ENCODE results near the gene COL6A3.

DNA sequence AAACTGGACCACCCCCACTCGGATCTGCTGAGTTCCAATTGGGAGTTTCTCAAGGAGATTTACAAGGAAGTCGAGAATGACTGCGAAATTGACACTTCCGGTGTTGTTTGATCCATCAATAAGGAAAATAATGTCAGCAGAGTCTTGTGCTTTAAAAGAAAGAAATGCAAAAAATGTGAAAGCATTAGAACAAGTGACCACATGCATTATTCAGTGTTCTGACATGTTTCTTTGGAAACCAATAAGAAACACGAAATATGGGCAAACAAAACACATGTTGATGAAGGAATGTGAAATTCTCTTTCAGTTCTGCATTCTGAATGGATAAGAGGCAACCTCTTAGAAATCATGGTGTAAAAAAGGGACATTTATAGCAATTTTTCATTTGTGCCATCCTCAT is 25.9 kb downstream of the COL6A3 start:
- TF ChIP-seq EZH2 (IDR thresholded peaks at IDR 0.05; ENCODE audit: low read depth): no peak
- TF ChIP-seq, protein P1, sequence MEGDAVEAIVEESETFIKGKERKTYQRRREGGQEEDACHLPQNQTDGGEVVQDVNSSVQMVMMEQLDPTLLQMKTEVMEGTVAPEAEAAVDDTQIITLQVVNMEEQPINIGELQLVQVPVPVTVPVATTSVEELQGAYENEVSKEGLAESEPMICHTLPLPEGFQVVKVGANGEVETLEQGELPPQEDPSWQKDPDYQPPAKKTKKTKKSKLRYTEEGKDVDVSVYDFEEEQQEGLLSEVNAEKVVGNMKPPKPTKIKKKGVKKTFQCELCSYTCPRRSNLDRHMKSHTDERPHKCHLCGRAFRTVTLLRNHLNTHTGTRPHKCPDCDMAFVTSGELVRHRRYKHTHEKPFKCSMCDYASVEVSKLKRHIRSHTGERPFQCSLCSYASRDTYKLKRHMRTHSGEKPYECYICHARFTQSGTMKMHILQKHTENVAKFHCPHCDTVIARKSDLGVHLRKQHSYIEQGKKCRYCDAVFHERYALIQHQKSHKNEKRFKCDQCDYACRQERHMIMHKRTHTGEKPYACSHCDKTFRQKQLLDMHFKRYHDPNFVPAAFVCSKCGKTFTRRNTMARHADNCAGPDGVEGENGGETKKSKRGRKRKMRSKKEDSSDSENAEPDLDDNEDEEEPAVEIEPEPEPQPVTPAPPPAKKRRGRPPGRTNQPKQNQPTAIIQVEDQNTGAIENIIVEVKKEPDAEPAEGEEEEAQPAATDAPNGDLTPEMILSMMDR (conservative IDR thresholded peaks at IDR 0.05): no peak

All from PC-9 (cell line).